Stomach (tissue), 4 donors: ENCODE data around the gene MAG.

Source experiments
- POLR2A ChIP-seq, 4 donors: fragments of 450-650 bp; IDR thresholded peaks; one replicate each; pipeline ENCODE4 v1.6.1; 2016; ENCODE audit warnings: antibody characterized with exemption in 4 of 4, control low read depth in 2 of 4, mild to moderate bottlenecking in 1 of 4, moderate library complexity in 1 of 4
- POLR2AphosphoS5 ChIP-seq, 3 donors: sonication (generic); formaldehyde crosslinking; IDR thresholded peaks; one replicate each; pipeline ENCODE4 v1.6.1; 2016; ENCODE audit warnings: antibody characterized with exemption in 3 of 3
- TF ChIP-seq, protein P1 (sequence below), 7 experiments: fragments of 450-650 bp in 4 of 7; fragments of 200-600 bp in 3 of 7; sonication (generic) in 3 of 7; IDR thresholded peaks; one replicate each; pipeline ENCODE4 v1.5.1; 2016 to 2019; ENCODE audit warnings: antibody characterized with exemption in 7 of 7, control low read depth in 2 of 7, mild to moderate bottlenecking in 1 of 7

DNA sequence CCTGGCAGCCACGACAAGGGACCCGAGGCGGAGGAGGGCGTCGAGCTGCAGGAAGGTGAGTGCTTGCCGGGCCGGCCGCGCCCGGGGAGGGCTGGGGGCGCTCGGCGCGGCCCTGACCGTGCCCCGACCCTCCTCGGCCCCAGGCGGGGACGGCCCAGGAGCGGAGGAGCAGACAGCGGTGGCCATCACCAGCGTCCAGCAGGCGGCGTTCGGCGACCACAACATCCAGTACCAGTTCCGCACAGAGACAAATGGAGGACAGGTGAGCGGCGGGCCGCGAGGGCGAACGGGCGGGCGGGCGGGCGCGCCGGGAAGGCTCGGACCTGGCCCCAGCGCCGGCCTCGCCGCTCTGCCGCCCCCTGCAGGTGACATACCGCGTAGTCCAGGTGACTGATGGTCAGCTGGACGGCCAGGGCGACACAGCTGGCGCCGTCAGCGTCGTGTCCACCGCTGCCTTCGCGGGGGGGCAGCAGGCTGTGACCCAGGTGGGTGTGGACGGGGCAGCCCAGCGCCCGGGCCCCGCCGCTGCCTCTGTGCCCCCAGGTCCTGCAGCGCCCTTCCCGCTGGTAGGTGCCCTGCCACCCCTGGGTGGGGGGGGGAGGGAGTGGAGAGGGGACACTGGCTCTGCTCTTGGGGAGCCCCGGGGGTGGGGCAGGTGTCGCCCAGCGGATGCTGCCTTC lies 22.4 kb upstream of the MAG start:
- TF ChIP-seq, protein P1, sequence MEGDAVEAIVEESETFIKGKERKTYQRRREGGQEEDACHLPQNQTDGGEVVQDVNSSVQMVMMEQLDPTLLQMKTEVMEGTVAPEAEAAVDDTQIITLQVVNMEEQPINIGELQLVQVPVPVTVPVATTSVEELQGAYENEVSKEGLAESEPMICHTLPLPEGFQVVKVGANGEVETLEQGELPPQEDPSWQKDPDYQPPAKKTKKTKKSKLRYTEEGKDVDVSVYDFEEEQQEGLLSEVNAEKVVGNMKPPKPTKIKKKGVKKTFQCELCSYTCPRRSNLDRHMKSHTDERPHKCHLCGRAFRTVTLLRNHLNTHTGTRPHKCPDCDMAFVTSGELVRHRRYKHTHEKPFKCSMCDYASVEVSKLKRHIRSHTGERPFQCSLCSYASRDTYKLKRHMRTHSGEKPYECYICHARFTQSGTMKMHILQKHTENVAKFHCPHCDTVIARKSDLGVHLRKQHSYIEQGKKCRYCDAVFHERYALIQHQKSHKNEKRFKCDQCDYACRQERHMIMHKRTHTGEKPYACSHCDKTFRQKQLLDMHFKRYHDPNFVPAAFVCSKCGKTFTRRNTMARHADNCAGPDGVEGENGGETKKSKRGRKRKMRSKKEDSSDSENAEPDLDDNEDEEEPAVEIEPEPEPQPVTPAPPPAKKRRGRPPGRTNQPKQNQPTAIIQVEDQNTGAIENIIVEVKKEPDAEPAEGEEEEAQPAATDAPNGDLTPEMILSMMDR (IDR thresholded peaks at IDR 0.05), result peak in 5 of 7 experiments; percentile 23 to 90 (median 68)
- TF ChIP-seq POLR2A (IDR thresholded peaks at IDR 0.05) (no peak), POLR2AphosphoS5 (IDR thresholded peaks at IDR 0.05) (peak in 2 of 3 donors; percentile 49 to 64)
